GM08714 (cell line): ENCODE data around the gene R3HDM1.

Experiments used
- H3K4me3 ChIP-seq: fragments of 200-500 bp; sonication (Bioruptor generic); 2 replicates; pipeline ENCODE4 v1.5.1; 2014; ENCODE audit warnings: mild to moderate bottlenecking, low read length, inconsistent platforms
- ZNF274 ChIP-seq: IDR thresholded peaks from 2 replicates; pipeline ENCODE4 v1.6.1; 2012; ENCODE audit warnings: mild to moderate bottlenecking, low read depth, low read length

Gene R3HDM1

DNA sequence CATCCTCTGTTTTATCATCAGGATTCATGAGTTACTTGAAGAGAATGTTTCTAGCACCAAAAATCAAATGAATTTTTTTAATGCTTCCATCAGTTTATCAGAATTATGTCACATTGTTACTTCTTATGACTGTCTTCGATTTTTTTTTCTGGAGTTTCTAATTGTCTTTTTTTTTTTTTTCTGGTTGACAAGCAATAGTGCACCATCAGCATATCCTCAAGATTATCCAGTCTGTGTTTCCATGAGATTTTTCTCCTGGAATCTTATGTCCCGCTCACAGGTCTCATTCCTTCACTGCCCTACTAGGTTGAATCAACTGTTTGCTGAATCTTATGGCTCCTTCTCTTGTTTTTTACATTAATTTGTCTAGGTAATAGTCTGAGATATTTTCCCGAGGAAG, 16.0 kb downstream of the R3HDM1 start:
- TF ChIP-seq ZNF274 = no peak
- no peak overlapping the region for H3K4me3 ChIP-seq

GRCh38 chr2:135551356-135551755, 20.1 kb downstream of the R3HDM1 start:
- no peak overlapping the region for H3K4me3 ChIP-seq
- no peak for TF ChIP-seq ZNF274

DNA sequence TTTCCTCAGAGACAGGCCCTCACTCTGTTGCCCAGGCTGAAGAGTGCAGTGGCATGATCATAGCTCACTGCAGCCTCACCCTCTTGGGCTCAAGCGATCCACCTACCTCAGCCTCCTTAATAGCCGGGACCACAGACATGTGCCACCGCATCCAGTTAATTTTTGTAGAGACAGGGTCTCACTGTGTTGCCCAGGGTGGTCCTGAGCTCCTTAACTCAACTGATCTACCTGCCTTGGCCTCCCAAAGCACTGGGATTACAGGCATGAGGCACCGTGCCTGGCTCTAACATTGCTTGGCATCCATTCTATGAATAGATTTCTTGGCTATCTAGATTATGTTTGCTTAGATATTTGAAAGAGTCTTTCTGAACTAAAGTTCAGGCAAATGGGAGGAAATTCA, 21.6 kb downstream of the R3HDM1 start:
- TF ChIP-seq ZNF274 = no peak
- no peak overlapping the region for H3K4me3 ChIP-seq

GRCh38 chr2:135555311-135555710, 24.0 kb downstream of the R3HDM1 start:
- no peak for TF ChIP-seq ZNF274
- no peak overlapping the region for H3K4me3 ChIP-seq

- H3K4me3 ChIP-seq = no peak overlapping the region
- no peak for TF ChIP-seq ZNF274
These were observed 26.2 kb downstream of the R3HDM1 start for GRCh38 chr2:135557530-135557929.

DNA sequence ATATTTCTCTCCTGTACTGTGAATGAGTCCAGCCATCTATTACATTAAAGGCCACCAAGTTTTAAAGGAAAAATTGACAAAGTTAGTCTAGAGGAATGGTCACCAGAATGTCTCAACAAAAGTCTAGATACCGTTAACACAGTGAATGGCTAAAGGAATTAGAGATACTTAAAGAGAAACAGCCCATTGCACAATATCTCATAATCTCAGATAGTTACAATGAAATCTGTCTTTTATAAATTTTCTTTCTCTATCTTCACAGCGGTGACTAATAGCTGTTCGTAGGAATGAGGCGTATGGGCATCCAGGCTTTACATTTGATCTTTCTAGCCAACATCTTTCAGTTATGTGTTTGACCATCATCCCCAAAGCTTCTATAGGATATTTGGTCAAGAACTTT, 30.6 kb downstream of the R3HDM1 start:
- TF ChIP-seq ZNF274 = no peak
- no peak overlapping the region for H3K4me3 ChIP-seq

DNA sequence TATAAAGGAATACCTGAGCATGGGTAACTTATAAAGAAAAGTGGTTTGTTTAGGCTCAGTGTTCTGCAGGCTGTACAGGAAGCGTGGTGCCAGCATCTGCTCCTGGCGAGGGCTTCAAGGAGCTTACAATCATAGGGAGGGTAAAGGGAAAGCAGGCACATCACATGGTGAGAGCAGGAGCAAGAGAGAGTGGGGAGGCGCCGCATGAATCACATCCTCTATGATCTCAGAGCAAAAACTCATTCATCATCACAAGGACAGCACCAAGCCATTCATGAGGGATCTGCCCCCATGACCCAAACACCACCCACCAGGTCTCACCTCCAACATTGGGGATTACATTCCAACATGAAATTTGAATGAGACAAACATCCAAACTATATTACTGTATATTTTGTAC, 32.5 kb downstream of the R3HDM1 start:
- no peak overlapping the region for H3K4me3 ChIP-seq
- no peak for TF ChIP-seq ZNF274

DNA sequence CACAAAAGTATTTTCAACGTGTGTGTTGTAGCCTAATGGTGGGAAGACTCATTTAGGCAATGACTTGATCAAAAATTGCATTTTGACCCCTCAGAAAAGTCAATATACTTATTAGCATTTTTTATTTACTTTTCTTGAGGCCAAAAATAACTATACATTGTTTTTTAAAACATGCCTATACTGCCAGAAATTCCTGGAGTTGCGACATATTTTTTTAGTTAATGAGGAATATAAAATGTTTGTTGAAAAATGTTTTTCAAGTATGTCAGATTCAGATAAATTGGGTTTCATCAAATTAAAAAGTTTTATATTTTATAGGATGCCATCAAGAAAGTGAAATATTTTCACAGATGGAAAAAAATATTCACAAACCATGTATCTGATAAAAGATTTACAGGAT, 39.6 kb downstream of the R3HDM1 start:
- no peak for TF ChIP-seq ZNF274
- H3K4me3 ChIP-seq = no peak overlapping the region

DNA sequence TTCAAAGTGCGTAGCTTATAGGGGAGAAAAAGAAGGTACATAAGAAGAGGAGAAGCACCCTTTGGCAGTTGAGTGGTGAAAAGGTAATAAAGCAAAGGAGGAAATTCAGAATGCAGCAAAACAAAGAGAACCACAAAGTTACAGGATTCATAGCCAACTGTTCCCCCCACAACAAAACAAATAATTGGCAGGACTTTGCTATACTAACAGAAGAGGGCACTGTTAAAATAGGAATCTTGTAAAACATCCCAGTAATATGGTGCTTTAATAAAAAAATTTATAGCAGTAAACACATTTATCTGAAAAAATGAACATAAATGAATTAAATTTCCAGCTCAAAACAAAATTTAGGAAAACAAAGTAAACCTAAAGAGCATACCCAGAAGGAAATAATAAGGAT, 42.3 kb downstream of the R3HDM1 start:
- no peak for TF ChIP-seq ZNF274
- H3K4me3 ChIP-seq = no peak overlapping the region

DNA sequence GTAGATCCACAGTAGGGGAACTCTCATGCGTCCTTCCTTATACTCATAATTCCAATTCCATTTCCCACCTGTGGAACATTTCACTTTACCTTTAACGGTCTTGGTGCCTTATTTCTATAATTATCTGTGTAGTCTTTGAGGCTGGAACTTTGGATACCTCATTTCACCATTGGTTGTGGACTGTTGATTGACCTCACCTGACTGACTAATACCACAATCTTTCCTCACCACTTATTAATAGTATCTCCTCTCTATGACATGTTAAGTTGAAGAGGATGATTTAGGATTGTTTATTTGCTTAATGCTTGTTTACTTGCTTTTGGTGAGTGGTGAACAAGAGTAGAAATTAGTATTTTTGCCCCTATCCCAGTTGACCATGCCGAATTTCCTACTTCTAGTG, 50.0 kb downstream of the R3HDM1 start:
- no peak overlapping the region for H3K4me3 ChIP-seq
- TF ChIP-seq ZNF274 = no peak

DNA sequence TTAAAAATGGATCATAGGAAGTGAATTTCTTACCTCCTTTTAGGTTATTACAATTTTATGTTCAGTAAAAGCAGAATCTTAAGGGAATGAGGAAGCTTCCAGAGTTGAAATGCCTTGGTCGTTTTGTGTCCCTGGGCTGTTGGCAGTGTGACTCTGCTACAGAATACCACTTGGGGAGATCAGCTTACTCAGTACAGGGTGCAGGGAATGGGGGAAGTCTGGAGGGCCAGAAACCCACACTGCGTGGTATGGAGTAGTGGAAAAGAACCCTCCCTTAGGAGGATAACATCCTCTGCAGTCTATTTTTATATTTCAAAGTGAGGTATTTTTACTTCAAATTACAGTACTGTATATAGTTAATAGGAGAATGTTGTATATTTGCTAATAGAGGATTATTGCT, 51.1 kb downstream of the R3HDM1 start:
- no peak overlapping the region for H3K4me3 ChIP-seq
- TF ChIP-seq ZNF274 = no peak

DNA sequence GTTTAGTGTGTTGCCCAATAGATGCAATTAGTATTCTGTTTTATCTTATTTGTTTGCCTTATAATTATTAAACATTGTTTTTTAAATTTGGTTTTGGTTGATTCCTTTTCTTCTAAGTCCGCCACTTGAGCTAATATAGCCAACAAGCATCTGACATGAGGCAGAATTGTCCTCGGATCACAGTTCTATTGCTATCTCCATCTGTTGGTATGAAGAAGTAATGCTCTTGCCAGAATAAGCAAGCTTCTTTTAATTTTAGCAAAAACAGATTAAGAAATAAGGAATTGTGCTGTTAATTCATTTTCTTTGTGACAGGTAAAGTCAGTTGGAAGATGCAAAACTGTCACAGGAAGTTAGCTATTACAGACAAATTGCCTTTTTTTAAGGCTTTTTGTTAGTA, 54.3 kb downstream of the R3HDM1 start:
- no peak for TF ChIP-seq ZNF274
- no peak overlapping the region for H3K4me3 ChIP-seq

- H3K4me3 ChIP-seq = no peak overlapping the region
- no peak for TF ChIP-seq ZNF274
These were observed 54.9 kb downstream of the R3HDM1 start for GRCh38 chr2:135586148-135586547.

GRCh38 chr2:135587958-135588357, 56.7 kb downstream of the R3HDM1 start:
- no peak for TF ChIP-seq ZNF274
- no peak overlapping the region for H3K4me3 ChIP-seq

GRCh38 chr2:135590619-135591260, 59.5 kb downstream of the R3HDM1 start:
- H3K4me3 ChIP-seq = no peak overlapping the region
- TF ChIP-seq ZNF274 = no peak

DNA sequence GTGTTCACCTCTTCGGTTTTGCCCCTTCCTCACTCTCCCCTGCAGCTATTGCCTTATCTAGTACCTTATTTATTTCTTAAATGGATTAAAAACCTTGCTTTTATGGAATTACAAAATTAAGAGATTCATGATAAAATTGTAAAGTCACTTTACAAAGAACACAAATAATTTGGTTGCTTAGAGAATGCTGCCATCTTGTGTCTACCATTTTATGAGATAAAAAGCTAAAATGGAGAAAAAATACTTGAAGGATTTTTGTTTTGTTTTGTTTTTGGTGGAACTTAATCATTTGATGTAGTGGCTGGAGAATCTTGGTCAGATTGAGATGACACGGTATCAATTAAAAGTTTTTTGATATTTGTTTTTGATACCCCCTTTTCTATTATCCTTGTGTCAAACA, 69.6 kb downstream of the R3HDM1 start:
- TF ChIP-seq ZNF274 = no peak
- no peak overlapping the region for H3K4me3 ChIP-seq
